Large intestine (tissue), 3 donors: Measurements from ENCODE around the gene ARHGAP40. TPM values are rescaled to one million over a fixed set of nuclear protein-coding genes. Genes with fewer than 3 reads are reported as not detected.

Experiments
- DNase-seq, 2 donors: peaks; one replicate each; pipeline versions ENCODE4 v3.0.0 to v3.0.0-alpha.2; 2013
- H3K27ac ChIP-seq: one replicate; pipeline ENCODE4 v1.5.1; 2013; ENCODE audit warnings: low read length
- H3K27me3 ChIP-seq: 2 replicates; pipeline ENCODE4 v1.6.1; 2013; ENCODE audit warnings: low read length; ENCODE audit not compliant: control insufficient read depth, insufficient read depth
- H3K36me3 ChIP-seq: 2 replicates; pipeline ENCODE4 v1.6.1; 2013; ENCODE audit warnings: low read length; ENCODE audit not compliant: control insufficient read depth, insufficient read depth
- H3K4me1 ChIP-seq: one replicate; pipeline ENCODE4 v1.6.1; 2013; ENCODE audit warnings: low read length; ENCODE audit not compliant: control insufficient read depth, insufficient read depth
- H3K4me3 ChIP-seq: one replicate; pipeline ENCODE4 v1.5.1; 2013; ENCODE audit warnings: low read length
- H3K9me3 ChIP-seq: one replicate; pipeline ENCODE4 v1.6.1; 2013; ENCODE audit warnings: mild to moderate bottlenecking, low read depth, low read length, moderate library complexity; ENCODE audit not compliant: control insufficient read depth
- WGBS: methylation state at CpG from one replicate; pipeline ENCODE4 v1.1.5; 2013; ENCODE audit warnings: low lambda C conversion rate; ENCODE audit not compliant: insufficient coverage; 5-methylcytosine and 5-hydroxymethylcytosine counted together
- polyA plus RNA-seq: library from polyadenylated mRNA; unstranded; fragments of 120-200 nt; gene quantifications from one replicate; pipeline ENCODE4 v1.2.1, GENCODE V29; 2013

ARHGAP40 gene
- polyA plus RNA-seq, 1 donor: not detected

GRCh38 chr20:38650010-38650409, 48.4 kb downstream of the ARHGAP40 start:
- no peak overlapping the region for H3K4me3 ChIP-seq
- no peak for DNase-seq
- H3K4me1 ChIP-seq: no peaks in the 10 kb centered on the region
- peaks cover 46% of the 10 kb centered on the region for H3K27me3 ChIP-seq
- H3K36me3 ChIP-seq: no peaks in the 10 kb centered on the region
- H3K9me3 ChIP-seq: no peaks in the 10 kb centered on the region
- no peak overlapping the region for H3K27ac ChIP-seq
- WGBS: no CpG with 5 or more reads among the region's 4 CpGs

- no peak for DNase-seq
- Histone ChIP-seq H3K36me3 (no peaks in the 10 kb centered on the region), H3K4me3 (no peak overlapping the region), H3K9me3 (no peaks in the 10 kb centered on the region), H3K4me1 (no peaks in the 10 kb centered on the region), H3K27me3 (peaks cover 35% of the 10 kb centered on the region), H3K27ac (no peak overlapping the region)
- no CpG with 5 or more reads among the region's 2 CpGs for WGBS
Measured at GRCh38 chr20:38651154-38651553, 49.5 kb downstream of the ARHGAP40 start.

GRCh38 chr20:38651562-38651961, 50.0 kb downstream of the ARHGAP40 start:
- peaks cover 34% of the 10 kb centered on the region for H3K27me3 ChIP-seq
- H3K9me3 ChIP-seq: no peaks in the 10 kb centered on the region
- no peak overlapping the region for H3K4me3 ChIP-seq
- H3K36me3 ChIP-seq: no peaks in the 10 kb centered on the region
- no peaks in the 10 kb centered on the region for H3K4me1 ChIP-seq
- no peak for DNase-seq
- H3K27ac ChIP-seq: no peak overlapping the region
- WGBS: 79% methylated on average over 2 of the region's 6 CpGs

GRCh38 chr20:38652995-38653394, 51.4 kb downstream of the ARHGAP40 start:
- no peaks in the 10 kb centered on the region for H3K9me3 ChIP-seq
- H3K4me3 ChIP-seq: no peak overlapping the region
- WGBS: no CpG with 5 or more reads among the region's 2 CpGs
- H3K27me3 ChIP-seq: peaks cover 24% of the 10 kb centered on the region
- no peaks in the 10 kb centered on the region for H3K36me3 ChIP-seq
- no peak overlapping the region for H3K27ac ChIP-seq
- DNase-seq: no peak
- no peaks in the 10 kb centered on the region for H3K4me1 ChIP-seq

GRCh38 chr20:38657390-38657789, 55.8 kb downstream of the ARHGAP40 start:
- no peaks in the 10 kb centered on the region for H3K4me1 ChIP-seq
- WGBS: no CpG with 5 or more reads among the region's 5 CpGs
- DNase-seq: no peak
- peaks cover 6% of the 10 kb centered on the region for H3K27me3 ChIP-seq
- H3K4me3 ChIP-seq: no peak overlapping the region
- no peak overlapping the region for H3K27ac ChIP-seq
- H3K9me3 ChIP-seq: no peaks in the 10 kb centered on the region
- no peaks in the 10 kb centered on the region for H3K36me3 ChIP-seq

GRCh38 chr20:38658879-38659596, 57.4 kb downstream of the ARHGAP40 start:
- Histone ChIP-seq H3K36me3 (no peaks in the 10 kb centered on the region), H3K4me1 (no peaks in the 10 kb centered on the region), H3K9me3 (no peaks in the 10 kb centered on the region), H3K4me3 (no peak overlapping the region), H3K27me3 (peaks cover 6% of the 10 kb centered on the region), H3K27ac (no peak overlapping the region)
- no CpG with 5 or more reads among the region's 10 CpGs for whole genome bisulfite sequencing
- peak in 1 of 2 donors; percentile 13 for DNase-seq

- Histone ChIP-seq H3K9me3 (no peaks in the 10 kb centered on the region), H3K36me3 (no peaks in the 10 kb centered on the region), H3K4me1 (no peaks in the 10 kb centered on the region), H3K27me3 (peaks cover 6% of the 10 kb centered on the region), H3K27ac (no peak overlapping the region), H3K4me3 (no peak overlapping the region)
- no peak for DNase-seq
- no CpG with 5 or more reads among the region's 4 CpGs for WGBS
Measured at GRCh38 chr20:38659597-38659880, 57.9 kb downstream of the ARHGAP40 start.

- Histone ChIP-seq H3K36me3 (no peaks in the 10 kb centered on the region), H3K9me3 (no peaks in the 10 kb centered on the region), H3K27ac (no peak overlapping the region), H3K4me1 (no peaks in the 10 kb centered on the region), H3K4me3 (no peak overlapping the region), H3K27me3 (peaks cover 8% of the 10 kb centered on the region)
- WGBS: 100% methylated on average over 1 of the region's 1 CpG
- no peak for DNase-seq
Measured at GRCh38 chr20:38660429-38660828, 58.8 kb downstream of the ARHGAP40 start.

GRCh38 chr20:38663660-38664059, 62.1 kb downstream of the ARHGAP40 start:
- H3K27me3 ChIP-seq: peaks cover 3% of the 10 kb centered on the region
- DNase-seq: no peak
- H3K9me3 ChIP-seq: no peaks in the 10 kb centered on the region
- H3K4me3 ChIP-seq: no peak overlapping the region
- H3K36me3 ChIP-seq: no peaks in the 10 kb centered on the region
- no peak overlapping the region for H3K27ac ChIP-seq
- WGBS: no CpG with 5 or more reads among the region's 3 CpGs
- no peaks in the 10 kb centered on the region for H3K4me1 ChIP-seq

GRCh38 chr20:38664284-38664683, 62.7 kb downstream of the ARHGAP40 start:
- Histone ChIP-seq H3K9me3 (no peaks in the 10 kb centered on the region), H3K27ac (no peak overlapping the region), H3K36me3 (no peaks in the 10 kb centered on the region), H3K4me3 (no peak overlapping the region), H3K4me1 (no peaks in the 10 kb centered on the region), H3K27me3 (peaks cover 2% of the 10 kb centered on the region)
- no peak for DNase-seq
- WGBS: 100% methylated on average over 1 of the region's 2 CpGs

- no peaks in the 10 kb centered on the region for H3K9me3 ChIP-seq
- no peaks in the 10 kb centered on the region for H3K36me3 ChIP-seq
- DNase-seq: no peak
- no peak overlapping the region for H3K27ac ChIP-seq
- no peak overlapping the region for H3K4me3 ChIP-seq
- peaks cover 2% of the 10 kb centered on the region for H3K27me3 ChIP-seq
- no CpG with 5 or more reads among the region's 3 CpGs for WGBS
- H3K4me1 ChIP-seq: no peaks in the 10 kb centered on the region
Measured at GRCh38 chr20:38665094-38665493, 63.5 kb downstream of the ARHGAP40 start.
